Brain microvascular endothelial cell (primary cell): ENCODE results near the gene NELFE.
"Not testable (repeated sequence)": the region's sequence is repeated elsewhere in the genome, so short reads cannot be mapped to it uniquely, and the experiment has no call there.

ENCODE experiments used
- DNase-seq: peaks from one replicate; pipeline ENCODE4 v3.0.0-alpha.2; 2020
- H3K27ac ChIP-seq: fragments of 250-450 bp; sonication (Bioruptor Pico); 2 replicates; pipeline ENCODE4 v1.5.1; 2020; ENCODE audit warnings: mild to moderate bottlenecking, moderate library complexity
- H3K27me3 ChIP-seq: fragments of 250-450 bp; sonication (Bioruptor Pico); replicated peaks from 2 replicates; pipeline ENCODE4 v1.5.1; 2020; ENCODE audit warnings: mild to moderate bottlenecking
- H3K36me3 ChIP-seq: fragments of 250-450 bp; sonication (Bioruptor Pico); replicated peaks from 2 replicates; pipeline ENCODE4 v1.5.1; 2020; ENCODE audit warnings: mild to moderate bottlenecking
- H3K4me3 ChIP-seq: 2 replicates; pipeline ENCODE4 v1.5.1; 2011; ENCODE audit warnings: low read depth, mild to moderate bottlenecking, control low read depth, low read length, moderate library complexity
- in situ Hi-C: cut with HindIII; loops from 2 replicates; pipeline ENCODE4 v1.10.0; 2017; ENCODE audit warnings: low sequenced_read_pairs, low pct_ligation_motif_present
- TF ChIP-seq, protein P1 (sequence below): IDR thresholded peaks from 2 replicates; pipeline ENCODE4 v1.5.1; 2011; ENCODE audit warnings: low read depth, mild to moderate bottlenecking, moderate library complexity, low read length, control low read depth, inconsistent platforms; ENCODE audit errors: missing control alignments

NELFE gene

DNA sequence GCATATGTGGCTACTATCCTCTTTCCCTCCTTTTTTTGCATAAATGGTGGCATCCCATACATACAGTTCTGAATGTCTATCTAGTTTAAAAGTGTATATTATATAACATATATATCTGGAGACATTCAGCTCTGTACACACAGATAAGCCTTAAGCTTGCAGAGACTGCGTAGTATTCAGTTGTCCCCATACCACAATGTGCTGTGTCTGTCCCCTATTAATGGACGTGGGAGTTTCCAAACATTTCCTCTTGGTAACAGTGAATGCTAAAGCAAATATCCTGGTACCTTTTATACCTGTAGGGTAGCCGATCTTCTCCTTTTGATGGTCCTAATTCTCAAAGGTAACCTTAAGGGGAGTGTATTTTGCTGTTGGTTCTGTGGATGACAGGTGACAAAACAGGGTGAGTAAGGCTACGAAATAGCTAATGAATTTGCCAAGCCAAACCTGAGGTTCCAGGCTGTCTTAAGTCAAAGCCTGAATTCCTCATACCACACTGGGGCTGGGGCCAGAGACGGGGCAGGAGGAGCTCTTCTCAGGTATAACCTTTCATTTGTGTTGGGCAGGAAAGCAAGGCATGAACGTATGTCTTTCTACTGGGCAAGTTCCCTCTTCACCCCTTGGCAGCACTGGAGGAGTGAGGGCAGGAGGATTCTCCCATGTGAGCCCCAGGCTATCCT lies 39.0 kb downstream of the NELFE start:
- Histone ChIP-seq H3K27me3 (no peaks in the 10 kb centered on the region), H3K4me3 (no peak overlapping the region), H3K27ac (no peak overlapping the region), H3K36me3 (no peaks in the 10 kb centered on the region)
- TF ChIP-seq, protein P1, sequence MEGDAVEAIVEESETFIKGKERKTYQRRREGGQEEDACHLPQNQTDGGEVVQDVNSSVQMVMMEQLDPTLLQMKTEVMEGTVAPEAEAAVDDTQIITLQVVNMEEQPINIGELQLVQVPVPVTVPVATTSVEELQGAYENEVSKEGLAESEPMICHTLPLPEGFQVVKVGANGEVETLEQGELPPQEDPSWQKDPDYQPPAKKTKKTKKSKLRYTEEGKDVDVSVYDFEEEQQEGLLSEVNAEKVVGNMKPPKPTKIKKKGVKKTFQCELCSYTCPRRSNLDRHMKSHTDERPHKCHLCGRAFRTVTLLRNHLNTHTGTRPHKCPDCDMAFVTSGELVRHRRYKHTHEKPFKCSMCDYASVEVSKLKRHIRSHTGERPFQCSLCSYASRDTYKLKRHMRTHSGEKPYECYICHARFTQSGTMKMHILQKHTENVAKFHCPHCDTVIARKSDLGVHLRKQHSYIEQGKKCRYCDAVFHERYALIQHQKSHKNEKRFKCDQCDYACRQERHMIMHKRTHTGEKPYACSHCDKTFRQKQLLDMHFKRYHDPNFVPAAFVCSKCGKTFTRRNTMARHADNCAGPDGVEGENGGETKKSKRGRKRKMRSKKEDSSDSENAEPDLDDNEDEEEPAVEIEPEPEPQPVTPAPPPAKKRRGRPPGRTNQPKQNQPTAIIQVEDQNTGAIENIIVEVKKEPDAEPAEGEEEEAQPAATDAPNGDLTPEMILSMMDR, result no peak
- no peak for DNase-seq
- in situ Hi-C loops, result no loop called here

DNA sequence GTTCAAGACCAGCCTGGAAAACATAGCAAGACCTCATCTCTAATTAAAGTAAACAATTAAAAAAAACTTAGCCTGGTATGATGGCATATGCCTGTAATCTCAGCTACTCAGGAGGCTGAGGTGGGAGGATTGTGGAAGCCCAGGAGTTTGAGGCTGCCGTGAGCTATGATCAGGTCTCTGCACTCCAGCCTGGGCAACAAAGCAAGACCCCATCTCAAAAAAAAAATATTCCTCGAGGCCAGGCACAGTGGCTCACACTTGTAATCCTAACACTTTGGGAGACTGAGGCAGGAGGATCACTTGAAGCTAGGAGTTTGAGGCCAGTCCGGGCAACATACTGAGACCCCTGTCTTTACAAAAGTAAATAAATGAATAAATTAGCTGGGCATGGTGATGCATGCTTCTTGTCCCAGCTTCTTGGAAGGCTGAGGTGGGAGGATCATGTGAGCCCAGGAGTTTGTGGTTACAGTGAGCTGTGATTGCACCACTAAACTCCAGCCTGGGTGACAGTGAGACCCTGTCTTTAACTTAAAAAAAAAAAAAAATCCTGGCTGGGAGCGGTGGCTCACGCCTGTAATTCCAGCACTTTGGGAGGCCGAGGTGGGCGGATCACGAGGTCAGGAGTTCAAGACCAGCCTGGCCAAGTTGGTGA lies 40.6 kb downstream of the NELFE start:
- H3K27ac ChIP-seq, result no peak overlapping the region
- TF ChIP-seq, protein P1, result no peak
- H3K36me3 ChIP-seq, result no peaks in the 10 kb centered on the region
- H3K4me3 ChIP-seq, result no peak overlapping the region
- in situ Hi-C loops, result no loop called here
- DNase-seq, result no peak
- no peaks in the 10 kb centered on the region for H3K27me3 ChIP-seq

DNA sequence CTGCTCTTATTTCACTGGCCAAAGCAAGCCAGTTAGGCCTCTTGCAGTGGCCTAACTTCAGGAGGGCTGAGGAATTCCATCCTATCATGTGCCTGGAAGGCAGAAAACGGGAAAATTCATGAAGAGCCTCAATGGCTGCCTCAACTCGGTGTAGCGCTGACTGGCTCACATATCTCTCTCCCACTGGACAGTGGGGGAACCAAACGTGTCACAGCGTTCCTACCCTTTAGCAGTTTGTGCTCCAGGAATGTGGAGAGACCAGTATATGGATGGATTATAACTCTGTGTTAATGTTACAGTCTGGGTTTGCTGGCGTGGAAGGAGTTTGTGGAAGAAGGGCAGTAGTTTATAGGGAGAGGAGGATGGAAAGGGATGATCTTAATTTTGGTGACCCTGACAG lies 43.0 kb downstream of the NELFE start:
- H3K27ac ChIP-seq, result no peak overlapping the region
- no peaks in the 10 kb centered on the region for H3K27me3 ChIP-seq
- in situ Hi-C loops, result no loop called here
- no peak for DNase-seq
- TF ChIP-seq, protein P1, result no peak
- no peaks in the 10 kb centered on the region for H3K36me3 ChIP-seq
- H3K4me3 ChIP-seq, result no peak overlapping the region

DNA sequence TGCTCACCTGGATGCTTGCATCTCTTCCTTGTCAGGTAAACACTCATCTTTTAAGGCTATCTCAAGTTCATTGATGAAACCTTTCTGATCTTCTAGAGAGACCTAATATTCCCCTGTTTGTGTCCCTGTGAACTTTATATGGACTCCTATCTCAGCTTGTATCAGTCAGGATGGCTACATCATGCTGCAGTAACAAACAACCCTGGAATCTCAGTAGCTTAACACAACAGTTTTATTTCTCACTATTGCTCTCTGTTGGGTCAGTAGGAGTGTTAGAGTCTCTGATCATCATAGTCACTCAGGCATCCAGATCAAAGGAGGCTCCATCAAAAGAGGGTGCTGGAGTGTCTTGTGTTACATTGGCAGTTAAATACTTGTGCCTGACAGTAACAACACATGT lies 43.4 kb downstream of the NELFE start:
- TF ChIP-seq, protein P1, result no peak
- in situ Hi-C loops, result no loop called here
- no peaks in the 10 kb centered on the region for H3K36me3 ChIP-seq
- no peak overlapping the region for H3K4me3 ChIP-seq
- no peak for DNase-seq
- no peaks in the 10 kb centered on the region for H3K27me3 ChIP-seq
- H3K27ac ChIP-seq, result no peak overlapping the region

DNA sequence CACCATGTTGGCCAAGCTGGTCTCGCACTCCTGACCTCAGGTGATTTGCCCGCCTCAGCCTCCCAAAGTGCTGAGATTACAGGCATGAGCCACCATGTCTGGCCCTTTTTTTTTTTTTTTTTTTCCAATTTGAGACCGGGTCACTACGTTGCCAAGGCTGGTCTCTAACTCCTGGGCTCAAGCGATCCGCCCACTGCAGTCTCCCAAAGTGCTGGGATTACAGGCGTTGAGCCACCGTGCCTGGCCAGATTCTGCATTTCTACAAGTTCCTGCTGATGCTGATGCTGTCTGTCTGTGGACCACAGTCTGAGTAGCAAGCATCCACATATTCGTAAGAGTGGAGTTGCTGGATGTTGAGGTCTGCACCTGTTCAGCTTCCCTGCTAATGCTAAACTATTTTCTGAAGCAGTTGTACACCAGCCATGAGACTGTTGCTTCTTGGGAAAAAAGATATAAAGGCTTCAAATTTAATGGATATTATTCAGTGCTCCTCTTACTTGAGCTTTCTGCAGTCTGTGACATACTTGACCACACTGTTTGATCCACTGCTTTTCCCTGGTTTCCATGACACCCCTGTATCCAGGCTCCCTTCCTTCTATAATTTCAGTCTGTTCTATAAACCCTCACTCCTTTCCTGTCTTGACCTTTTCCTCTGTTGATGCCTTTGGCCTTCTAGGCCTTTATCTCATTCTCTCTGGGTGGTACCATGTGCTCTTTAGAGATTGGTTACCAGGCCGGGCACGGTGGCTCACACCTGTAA lies 46.8 kb downstream of the NELFE start:
- no peaks in the 10 kb centered on the region for H3K27me3 ChIP-seq
- TF ChIP-seq, protein P1, result no peak
- no peaks in the 10 kb centered on the region for H3K36me3 ChIP-seq
- in situ Hi-C loops, result no loop called here
- H3K4me3 ChIP-seq, result no peak overlapping the region
- DNase-seq, result no peak
- peak overlapping the region; percentile 97 for H3K27ac ChIP-seq

DNA sequence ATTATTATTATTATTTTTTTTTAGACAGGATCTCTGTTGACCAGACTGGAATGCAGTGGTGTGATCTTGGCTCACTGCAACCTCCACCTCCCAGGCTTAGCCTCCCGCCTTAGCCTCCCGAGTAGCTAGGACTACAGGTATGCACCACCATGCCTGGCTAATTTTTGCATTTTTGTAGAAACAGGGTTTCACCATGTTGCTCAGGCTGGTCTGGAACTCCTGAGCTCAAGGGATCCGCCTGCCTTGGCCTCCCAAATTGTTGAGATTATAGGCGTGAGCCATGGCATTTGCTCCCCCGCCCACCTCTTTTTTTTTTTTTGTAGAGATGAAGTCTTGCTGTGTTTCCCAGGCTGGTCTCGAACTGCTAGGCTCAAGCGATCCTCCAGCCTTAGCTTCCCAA lies 49.5 kb downstream of the NELFE start:
- H3K4me3 ChIP-seq, H3K27me3 ChIP-seq, in situ Hi-C loops, DNase-seq, H3K36me3 ChIP-seq: not testable (repeated sequence)
- H3K27ac ChIP-seq, result peak overlapping the region; percentile 97
